KOPT-K1 (cell line): Measurements from ENCODE around the gene FAM89B.

Source experiments
- H3K27ac ChIP-seq: fragments of 200-600 bp; sonication (generic); 2 replicates; pipeline ENCODE4 v1.5.1; 2016; ENCODE audit warnings: antibody characterized with exemption, mild to moderate bottlenecking, low read depth, low read length; ENCODE audit not compliant: poor library complexity, severe bottlenecking
- H3K36me3 ChIP-seq: fragments of 200-600 bp; sonication (generic); 2 replicates; pipeline ENCODE4 v1.5.1; 2017; ENCODE audit warnings: antibody characterized with exemption, mild to moderate bottlenecking, low read length, moderate library complexity; ENCODE audit not compliant: insufficient read depth
- H3K9me3 ChIP-seq: fragments of 200-600 bp; sonication (generic); 2 replicates; pipeline ENCODE4 v1.5.1; 2017; ENCODE audit warnings: antibody characterized with exemption, low read length, mild to moderate bottlenecking; ENCODE audit not compliant: insufficient read depth, poor library complexity, severe bottlenecking

FAM89B gene

GRCh38 chr11:65548395-65548794 lies 23.9 kb upstream of the FAM89B start:
- no peaks in the 10 kb centered on the region for H3K36me3 ChIP-seq
- H3K27ac ChIP-seq: peak overlapping the region; percentile 58
- H3K9me3 ChIP-seq: no peaks in the 10 kb centered on the region

GRCh38 chr11:65549096-65549495 lies 23.2 kb upstream of the FAM89B start:
- Histone ChIP-seq H3K9me3 (no peaks in the 10 kb centered on the region), H3K27ac (peak overlapping the region; percentile 58), H3K36me3 (no peaks in the 10 kb centered on the region)

- H3K36me3 ChIP-seq: no peaks in the 10 kb centered on the region
- H3K27ac ChIP-seq: peak overlapping the region; percentile 59
- no peaks in the 10 kb centered on the region for H3K9me3 ChIP-seq
Observed at GRCh38 chr11:65551572-65552387, 20.6 kb upstream of the FAM89B start.

- H3K27ac ChIP-seq: peak overlapping the region; percentile 59
- H3K9me3 ChIP-seq: no peaks in the 10 kb centered on the region
- no peaks in the 10 kb centered on the region for H3K36me3 ChIP-seq
Observed at GRCh38 chr11:65552388-65552951, 19.9 kb upstream of the FAM89B start.

- Histone ChIP-seq H3K36me3 (no peaks in the 10 kb centered on the region), H3K9me3 (no peaks in the 10 kb centered on the region), H3K27ac (peak overlapping the region; percentile 67)
Observed at GRCh38 chr11:65553301-65554001, 18.9 kb upstream of the FAM89B start.

- Histone ChIP-seq H3K27ac (peak overlapping the region; percentile 67), H3K9me3 (no peaks in the 10 kb centered on the region), H3K36me3 (no peaks in the 10 kb centered on the region)
Observed at GRCh38 chr11:65554057-65554818, 18.1 kb upstream of the FAM89B start.

GRCh38 chr11:65554842-65555430 lies 17.4 kb upstream of the FAM89B start:
- Histone ChIP-seq H3K36me3 (no peaks in the 10 kb centered on the region), H3K27ac (peak overlapping the region; percentile 67), H3K9me3 (no peaks in the 10 kb centered on the region)

GRCh38 chr11:65555693-65556231 lies 16.6 kb upstream of the FAM89B start:
- Histone ChIP-seq H3K9me3 (no peaks in the 10 kb centered on the region), H3K36me3 (no peaks in the 10 kb centered on the region), H3K27ac (no peak overlapping the region)

- H3K9me3 ChIP-seq: no peaks in the 10 kb centered on the region
- no peak overlapping the region for H3K27ac ChIP-seq
Observed at GRCh38 chr11:65556470-65557279, 15.7 kb upstream of the FAM89B start.

GRCh38 chr11:65557280-65558001 lies 14.9 kb upstream of the FAM89B start:
- no peaks in the 10 kb centered on the region for H3K36me3 ChIP-seq
- H3K9me3 ChIP-seq: no peaks in the 10 kb centered on the region
- no peak overlapping the region for H3K27ac ChIP-seq

More at GRCh38 chr11:65556470-65557279, 15.7 kb upstream of the FAM89B start:
- no peaks in the 10 kb centered on the region for H3K36me3 ChIP-seq

GRCh38 chr11:65558002-65558929 lies 14.1 kb upstream of the FAM89B start, which contains the start of gene LTBP3:
LTBP3 (minus strand) TSS chr11:65558359; CDS start chr11:65557959, 400 bp downstream.
- no peaks in the 10 kb centered on the region for H3K9me3 ChIP-seq
- no peaks in the 10 kb centered on the region for H3K36me3 ChIP-seq
- H3K27ac ChIP-seq: no peak within 1 kb of the TSS

GRCh38 chr11:65558930-65559509 lies 13.3 kb upstream of the FAM89B start:
- Histone ChIP-seq H3K36me3 (no peaks in the 10 kb centered on the region), H3K9me3 (no peaks in the 10 kb centered on the region), H3K27ac (no peak overlapping the region)
